ENCODE results near the gene EIF5.

The EIF5 gene

DNA sequence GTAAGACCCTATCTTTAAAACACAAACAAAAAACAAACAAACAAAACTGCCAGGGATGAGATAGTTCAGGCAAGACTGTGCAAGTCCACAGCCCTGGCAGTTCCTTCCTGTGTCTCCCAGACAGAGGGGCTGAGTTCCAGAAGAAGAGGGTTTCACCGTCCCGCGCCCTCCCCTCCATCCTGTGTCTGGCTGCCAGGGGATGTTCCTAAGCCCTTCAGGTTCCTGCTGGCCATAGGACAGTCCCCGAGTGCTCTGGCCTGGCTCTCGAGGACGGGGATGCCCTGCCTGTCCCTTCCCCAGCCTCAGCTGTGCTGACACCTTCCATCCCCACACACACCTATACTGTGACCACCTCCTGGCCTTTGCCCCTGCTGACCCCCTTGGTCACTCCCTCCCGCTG, 40.6 kb upstream of the EIF5 start:
- no peak for DNase-seq
- Mint-ChIP-seq H3K4me1 (peaks cover 11% of the 10 kb centered on the region), H3K27me3 (ENCODE audit: low read depth, poor library complexity) (peaks cover 35% of the 10 kb centered on the region), H3K9me3 (peaks cover 3% of the 10 kb centered on the region), H3K4me3 (no peak overlapping the region), H3K27ac (no peak overlapping the region), H3K36me3 (ENCODE audit: low read depth) (no peaks in the 10 kb centered on the region)
- TF ChIP-seq, protein P1, sequence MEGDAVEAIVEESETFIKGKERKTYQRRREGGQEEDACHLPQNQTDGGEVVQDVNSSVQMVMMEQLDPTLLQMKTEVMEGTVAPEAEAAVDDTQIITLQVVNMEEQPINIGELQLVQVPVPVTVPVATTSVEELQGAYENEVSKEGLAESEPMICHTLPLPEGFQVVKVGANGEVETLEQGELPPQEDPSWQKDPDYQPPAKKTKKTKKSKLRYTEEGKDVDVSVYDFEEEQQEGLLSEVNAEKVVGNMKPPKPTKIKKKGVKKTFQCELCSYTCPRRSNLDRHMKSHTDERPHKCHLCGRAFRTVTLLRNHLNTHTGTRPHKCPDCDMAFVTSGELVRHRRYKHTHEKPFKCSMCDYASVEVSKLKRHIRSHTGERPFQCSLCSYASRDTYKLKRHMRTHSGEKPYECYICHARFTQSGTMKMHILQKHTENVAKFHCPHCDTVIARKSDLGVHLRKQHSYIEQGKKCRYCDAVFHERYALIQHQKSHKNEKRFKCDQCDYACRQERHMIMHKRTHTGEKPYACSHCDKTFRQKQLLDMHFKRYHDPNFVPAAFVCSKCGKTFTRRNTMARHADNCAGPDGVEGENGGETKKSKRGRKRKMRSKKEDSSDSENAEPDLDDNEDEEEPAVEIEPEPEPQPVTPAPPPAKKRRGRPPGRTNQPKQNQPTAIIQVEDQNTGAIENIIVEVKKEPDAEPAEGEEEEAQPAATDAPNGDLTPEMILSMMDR (IDR thresholded peaks at IDR 0.05) = no peak

- Mint-ChIP-seq H3K4me1 (peaks cover 11% of the 10 kb centered on the region), H3K9me3 (no peaks in the 10 kb centered on the region), H3K27me3 (ENCODE audit: low read depth, poor library complexity) (peaks cover 35% of the 10 kb centered on the region), H3K4me3 (no peak overlapping the region), H3K36me3 (ENCODE audit: low read depth) (no peaks in the 10 kb centered on the region), H3K27ac (no peak overlapping the region)
- TF ChIP-seq, protein P1 (IDR thresholded peaks at IDR 0.05) = no peak
- DNase-seq = no peak
These were observed 39.9 kb upstream of the EIF5 start for GRCh38 chr14:103294091-103294490.

DNA sequence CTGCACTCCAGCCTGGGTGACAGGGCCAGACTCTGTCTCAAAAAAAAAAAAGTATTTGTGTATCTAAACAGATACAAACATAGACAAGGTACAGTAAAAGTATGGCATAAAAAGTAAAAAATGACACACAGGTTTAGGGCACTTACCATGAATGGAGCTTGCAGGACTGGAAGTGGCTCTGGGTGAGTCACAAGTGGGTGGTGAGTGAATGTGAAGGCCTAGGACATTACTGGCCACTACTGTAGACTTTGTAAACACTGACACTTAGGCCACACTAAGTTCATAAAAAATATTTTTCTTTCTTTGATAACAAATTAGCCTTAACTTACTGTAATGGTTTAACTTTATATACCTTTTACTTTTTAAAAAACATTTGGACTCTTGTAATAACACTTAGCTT, 38.0 kb upstream of the EIF5 start:
- Mint-ChIP-seq H3K9me3 (no peaks in the 10 kb centered on the region), H3K36me3 (ENCODE audit: low read depth) (no peaks in the 10 kb centered on the region), H3K27ac (no peak overlapping the region), H3K4me3 (no peak overlapping the region), H3K27me3 (ENCODE audit: low read depth, poor library complexity) (peaks cover 41% of the 10 kb centered on the region), H3K4me1 (peaks cover 14% of the 10 kb centered on the region)
- no peak for DNase-seq
- TF ChIP-seq, protein P1 (IDR thresholded peaks at IDR 0.05) = no peak

GRCh38 chr14:103296987-103297386, 37.0 kb upstream of the EIF5 start:
- TF ChIP-seq, protein P1 (IDR thresholded peaks at IDR 0.05) = no peak
- Mint-ChIP-seq H3K27ac (no peak overlapping the region), H3K36me3 (ENCODE audit: low read depth) (no peaks in the 10 kb centered on the region), H3K4me3 (no peak overlapping the region), H3K9me3 (no peaks in the 10 kb centered on the region), H3K4me1 (peaks cover 15% of the 10 kb centered on the region), H3K27me3 (ENCODE audit: low read depth, poor library complexity) (peaks cover 34% of the 10 kb centered on the region)
- DNase-seq = no peak

GRCh38 chr14:103298620-103299019, 35.4 kb upstream of the EIF5 start:
- Mint-ChIP-seq H3K27ac (no peak overlapping the region), H3K9me3 (no peaks in the 10 kb centered on the region), H3K4me3 (no peak overlapping the region), H3K36me3 (ENCODE audit: low read depth) (no peaks in the 10 kb centered on the region), H3K27me3 (ENCODE audit: low read depth, poor library complexity) (peaks cover 29% of the 10 kb centered on the region), H3K4me1 (peaks cover 15% of the 10 kb centered on the region)
- DNase-seq = no peak
- TF ChIP-seq, protein P1 (IDR thresholded peaks at IDR 0.05) = no peak

- H3K4me3 Mint-ChIP-seq = no peak overlapping the region
- TF ChIP-seq, protein P1 (IDR thresholded peaks at IDR 0.05) = no peak
- H3K27me3 Mint-ChIP-seq (ENCODE audit: low read depth, poor library complexity) = peaks cover 24% of the 10 kb centered on the region
- peaks cover 9% of the 10 kb centered on the region for H3K4me1 Mint-ChIP-seq
- peaks cover 14% of the 10 kb centered on the region for H3K9me3 Mint-ChIP-seq
- no peaks in the 10 kb centered on the region for H3K36me3 Mint-ChIP-seq (ENCODE audit: low read depth)
- DNase-seq = no peak
- no peak overlapping the region for H3K27ac Mint-ChIP-seq
These were observed 32.3 kb upstream of the EIF5 start for GRCh38 chr14:103301512-103302354.

Measured in nephron progenitor cell (in vitro differentiated cells).